HG03159 (cell line): ENCODE data around the gene TLE2.

Experiments
- ATAC-seq: cut with Tn5 transposase; IDR thresholded peaks from one replicate; pipeline ENCODE4 v1.9.1; 2021; ENCODE audit warnings: mild to moderate bottlenecking, moderate library complexity; ENCODE audit not compliant: unreplicated experiment

The TLE2 gene

DNA sequence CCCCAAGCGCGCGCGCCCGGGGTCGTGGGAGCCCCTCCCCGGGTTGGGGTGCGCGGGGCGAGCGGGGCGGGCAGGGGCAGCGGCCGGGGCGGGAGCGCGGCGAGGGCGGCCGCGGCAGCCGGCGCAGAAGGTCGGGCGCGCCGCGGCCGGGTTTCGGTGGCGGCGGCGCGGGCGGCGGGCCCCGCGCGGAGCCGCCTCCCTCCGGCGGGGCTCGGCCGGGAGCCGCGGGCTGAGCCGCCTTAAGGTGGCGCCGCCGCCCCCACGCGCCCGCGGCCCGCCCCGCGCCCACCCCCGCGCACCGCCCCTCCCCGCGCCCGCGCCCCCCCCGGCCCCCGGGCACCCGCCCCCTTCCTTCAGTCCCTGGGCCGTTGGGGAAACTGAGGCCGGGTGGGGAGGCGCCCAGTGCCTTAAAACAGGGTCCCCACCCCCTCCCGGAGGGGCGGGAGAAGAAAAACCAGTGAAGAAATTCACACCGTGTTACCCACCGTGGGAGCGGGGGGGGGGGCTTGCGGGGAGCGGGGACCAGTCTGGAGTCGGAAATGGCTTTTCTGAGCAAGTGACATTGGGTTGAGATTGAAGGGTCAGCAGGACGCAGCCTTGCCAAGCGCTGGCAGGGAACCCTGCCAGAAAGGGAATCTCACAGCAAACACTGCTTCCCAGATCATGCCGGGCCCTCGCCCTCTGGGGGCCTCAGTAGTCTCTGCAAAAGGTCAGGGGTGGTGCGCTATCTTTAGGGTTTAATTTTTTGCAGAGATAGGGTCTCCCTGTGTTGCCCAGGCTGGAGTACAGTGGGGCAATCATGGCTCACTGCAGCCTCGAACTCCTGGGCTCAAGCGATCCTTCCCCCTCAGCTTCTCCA lies at the start of gene TLE2:
Gene TLE2 (minus strand): TSS at position 216 of the 859 bp plus-strand sequence. CDS start 376 bp downstream, outside the sequence.
- ATAC-seq: no peak

DNA sequence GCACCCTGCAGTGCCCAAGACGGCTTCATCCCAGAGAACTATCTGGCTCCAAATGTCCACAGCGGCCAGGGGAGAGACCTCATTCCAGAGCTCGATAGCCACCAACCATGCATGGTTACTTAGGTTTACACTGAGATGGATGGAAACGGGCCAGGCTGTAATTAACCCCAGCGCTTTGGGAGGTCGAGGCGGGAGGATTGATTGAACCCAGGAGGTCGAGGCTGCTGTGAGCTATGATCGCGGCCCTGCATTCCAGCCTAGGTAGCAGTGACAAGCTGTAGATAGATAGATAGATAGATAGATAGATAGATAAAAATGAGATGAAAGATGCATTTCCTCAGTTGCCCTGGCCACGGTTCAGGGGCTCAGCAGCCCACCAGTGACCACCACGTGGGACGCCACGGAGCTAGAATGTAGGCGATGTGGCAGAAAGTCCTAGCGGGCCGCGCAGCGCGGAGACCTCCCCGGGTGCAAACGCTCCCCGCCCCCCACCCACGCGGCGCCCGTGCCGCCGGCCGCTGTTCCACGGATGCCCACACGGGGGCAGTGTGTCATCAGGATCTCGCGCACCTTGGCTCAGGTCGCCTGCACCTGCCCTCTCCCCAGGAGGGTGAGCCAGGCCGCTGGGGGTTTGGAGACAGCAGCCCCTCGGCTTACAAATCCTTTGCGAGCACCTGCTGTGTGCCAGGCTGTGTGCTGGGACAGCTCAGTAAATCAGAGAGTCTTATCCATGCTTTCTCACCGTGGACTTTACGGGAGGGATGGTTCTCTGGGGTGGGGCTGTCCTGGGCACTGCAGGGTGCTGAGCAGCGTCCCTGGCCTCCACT lies 46.7 kb upstream of the TLE2 start:
- ATAC-seq: no peak

DNA sequence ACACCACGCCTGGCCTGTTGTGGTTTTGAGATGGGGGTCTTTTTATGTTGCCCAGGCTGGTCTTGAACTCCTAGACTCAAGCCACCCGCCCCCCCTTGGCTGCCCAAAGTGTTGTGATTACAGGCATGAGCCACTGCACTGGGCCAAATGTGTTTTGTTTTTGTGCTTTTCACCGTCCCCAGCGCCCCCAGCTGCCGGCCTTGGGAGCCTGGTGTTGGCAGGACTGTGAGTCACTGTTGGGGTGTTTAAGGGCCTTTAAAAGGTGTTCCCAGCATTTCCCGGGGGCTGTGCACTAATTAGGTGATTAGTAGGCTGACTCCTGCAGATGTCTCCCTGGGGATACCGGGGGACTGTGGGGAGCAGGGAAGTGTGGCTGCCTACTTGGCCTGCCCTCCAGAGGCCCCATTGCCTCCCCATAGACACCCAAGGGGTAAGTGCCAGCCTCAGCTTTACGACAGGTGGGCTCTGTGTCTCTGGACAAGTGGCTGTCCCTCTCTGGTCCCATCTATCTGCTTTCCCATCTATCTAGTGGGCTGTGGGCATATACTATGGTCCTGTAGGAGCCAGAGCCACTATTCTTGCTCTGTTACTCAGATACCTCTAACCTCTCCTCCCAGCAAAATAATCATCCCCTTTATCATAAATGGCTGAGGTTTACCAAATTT lies 45.0 kb upstream of the TLE2 start:
- no peak for ATAC-seq

DNA sequence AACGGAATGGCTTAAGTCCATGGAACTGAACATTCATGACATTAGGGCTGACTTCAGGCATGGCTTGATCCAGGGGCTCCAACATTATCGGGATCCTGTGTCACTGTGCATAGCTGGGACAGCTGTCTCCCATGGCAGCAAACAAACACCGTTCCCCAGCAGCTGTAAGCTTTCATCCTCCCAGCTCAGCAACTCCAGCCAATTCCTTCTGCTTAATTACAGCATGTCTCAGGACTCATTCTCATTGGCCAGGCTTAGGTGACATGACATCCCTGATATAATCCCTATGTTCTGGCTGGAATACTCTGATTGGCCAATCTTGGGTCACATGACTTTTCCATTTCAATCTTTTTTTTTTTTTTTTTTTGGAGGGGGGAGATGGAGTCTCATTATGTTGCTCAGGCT lies 44.1 kb upstream of the TLE2 start:
- ATAC-seq: no peak

DNA sequence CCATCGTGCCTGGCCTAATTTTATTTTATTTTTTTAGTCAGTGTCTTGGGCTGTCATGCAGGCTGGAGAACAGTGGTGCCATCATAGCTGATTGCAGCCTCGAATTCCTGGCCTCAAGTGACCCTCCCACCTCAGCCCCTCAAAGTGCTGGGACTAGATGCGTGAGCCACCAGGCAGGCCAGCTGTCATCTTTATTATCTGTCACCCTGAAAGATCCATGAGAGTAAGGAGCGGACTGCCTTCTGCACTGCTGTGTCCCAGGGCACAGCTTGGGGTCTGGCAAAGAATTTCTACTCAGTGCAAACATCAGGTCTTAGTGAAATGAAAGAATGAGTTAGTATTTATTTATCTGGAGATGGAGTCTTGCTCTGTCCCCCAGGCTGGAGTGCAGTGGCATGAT lies 42.7 kb upstream of the TLE2 start:
- no peak for ATAC-seq

DNA sequence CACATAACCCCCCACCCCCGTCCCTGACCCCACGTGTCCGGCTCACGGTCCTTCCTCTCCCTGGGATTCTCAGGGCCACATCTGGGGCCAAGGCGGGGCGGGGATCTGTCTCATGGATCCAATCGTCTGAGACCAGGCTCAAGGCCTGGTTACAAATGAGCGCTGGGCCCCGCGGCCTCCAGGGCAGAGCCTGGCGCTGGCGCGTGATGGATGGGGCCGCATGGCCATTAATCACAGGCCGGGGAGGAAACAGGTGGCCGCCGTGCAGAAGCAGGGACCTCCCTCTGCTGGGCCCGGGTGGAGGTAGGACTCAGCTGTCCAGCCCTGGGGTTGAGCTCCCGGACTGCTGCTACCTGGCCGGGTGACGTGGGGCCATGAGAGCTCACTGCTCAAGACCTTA lies 39.0 kb upstream of the TLE2 start:
- ATAC-seq: no peak

DNA sequence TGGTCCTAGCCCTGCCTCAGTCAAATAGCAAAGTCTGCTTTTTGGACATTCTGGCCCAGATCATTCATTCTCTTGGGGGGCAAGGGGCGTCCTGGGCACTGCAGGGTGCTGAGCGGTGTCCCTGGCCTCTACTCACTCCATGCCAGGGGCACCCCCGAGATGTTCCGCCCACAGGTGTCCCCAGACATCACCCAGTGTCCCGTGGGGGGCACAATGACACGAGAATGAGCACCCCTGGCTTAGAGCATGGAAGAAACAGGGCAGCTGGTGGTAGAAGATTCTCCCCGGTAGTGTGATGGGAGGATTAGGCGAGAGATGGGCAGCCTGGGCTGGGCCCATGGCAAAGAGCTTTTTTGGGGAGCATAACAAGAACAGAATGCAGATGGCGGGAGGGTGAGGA lies 38.5 kb upstream of the TLE2 start:
- ATAC-seq: no peak

DNA sequence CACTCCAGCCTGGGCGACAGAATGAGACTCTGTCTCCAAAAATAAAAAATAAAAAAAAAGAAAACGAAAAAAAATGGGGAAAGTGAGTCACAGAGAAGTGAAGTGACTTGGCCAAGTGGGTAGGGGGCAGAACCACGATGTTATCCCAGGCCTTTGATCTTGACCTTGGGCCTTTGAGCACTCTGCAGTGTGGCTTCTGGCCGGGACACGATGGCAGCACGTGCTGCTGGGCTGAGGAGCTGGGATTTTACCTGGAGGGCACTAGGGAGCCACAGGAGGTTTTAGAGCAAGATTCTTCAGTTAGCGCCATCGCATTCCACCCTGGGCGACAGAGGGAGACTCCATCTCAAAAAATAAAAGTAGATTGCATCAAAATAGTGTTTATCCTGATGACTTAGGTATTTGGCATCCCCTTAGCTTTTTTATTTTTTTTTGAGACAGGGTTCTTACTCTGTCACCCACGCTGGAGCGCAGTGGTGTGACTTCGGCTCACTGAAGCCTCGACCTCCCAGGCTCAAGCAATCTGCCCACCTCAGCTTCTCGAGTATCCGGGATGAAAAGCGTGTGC lies 37.5 kb upstream of the TLE2 start:
- no peak for ATAC-seq

DNA sequence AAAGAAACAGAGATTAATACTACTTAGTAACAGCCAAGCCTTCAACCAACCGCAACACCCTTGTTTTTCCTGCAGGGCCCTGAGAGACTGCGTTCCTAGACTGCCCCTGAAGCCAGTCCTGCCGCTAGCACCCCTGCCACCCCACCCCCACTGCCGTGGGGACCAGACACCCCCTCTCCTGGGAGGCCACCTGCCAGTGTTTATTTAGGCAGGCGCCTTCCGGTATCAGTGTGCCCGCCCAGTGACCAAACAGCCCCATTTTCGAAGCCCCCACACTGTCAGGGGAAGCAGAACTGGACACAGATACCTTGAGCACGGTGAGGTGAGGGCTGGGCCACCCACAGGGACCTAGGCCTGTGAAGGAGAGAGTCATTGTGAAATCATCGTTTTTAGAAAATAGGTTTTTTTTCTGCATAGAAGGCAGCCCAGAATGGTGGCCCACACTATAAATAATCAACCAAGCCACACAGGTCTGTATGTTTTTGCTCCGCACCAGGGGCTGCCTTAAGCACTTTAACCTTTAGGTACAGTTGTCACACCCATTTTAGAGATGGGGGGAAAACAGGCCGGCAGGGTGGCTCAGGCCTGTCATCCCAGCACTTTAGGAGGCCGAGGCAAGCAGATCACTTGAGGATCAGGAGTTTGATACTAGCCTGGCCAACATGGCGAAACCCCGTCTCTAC lies 36.7 kb upstream of the TLE2 start:
- no peak for ATAC-seq

DNA sequence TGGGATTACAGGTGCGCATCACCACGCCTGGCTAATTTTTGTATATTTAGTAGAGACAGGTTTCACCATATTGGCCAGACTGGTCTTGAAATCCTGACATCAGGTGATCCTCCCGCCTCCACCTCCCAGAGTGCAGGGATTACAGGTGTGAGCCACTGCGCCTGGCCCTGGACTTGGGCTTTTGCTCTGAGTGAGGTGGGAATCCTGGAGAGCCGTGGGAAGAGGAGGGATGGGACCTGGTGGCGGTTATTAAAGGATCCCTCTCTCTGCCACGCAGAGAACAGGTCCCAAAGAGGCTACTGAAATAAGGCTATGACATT lies 34.9 kb upstream of the TLE2 start:
- ATAC-seq: no peak

DNA sequence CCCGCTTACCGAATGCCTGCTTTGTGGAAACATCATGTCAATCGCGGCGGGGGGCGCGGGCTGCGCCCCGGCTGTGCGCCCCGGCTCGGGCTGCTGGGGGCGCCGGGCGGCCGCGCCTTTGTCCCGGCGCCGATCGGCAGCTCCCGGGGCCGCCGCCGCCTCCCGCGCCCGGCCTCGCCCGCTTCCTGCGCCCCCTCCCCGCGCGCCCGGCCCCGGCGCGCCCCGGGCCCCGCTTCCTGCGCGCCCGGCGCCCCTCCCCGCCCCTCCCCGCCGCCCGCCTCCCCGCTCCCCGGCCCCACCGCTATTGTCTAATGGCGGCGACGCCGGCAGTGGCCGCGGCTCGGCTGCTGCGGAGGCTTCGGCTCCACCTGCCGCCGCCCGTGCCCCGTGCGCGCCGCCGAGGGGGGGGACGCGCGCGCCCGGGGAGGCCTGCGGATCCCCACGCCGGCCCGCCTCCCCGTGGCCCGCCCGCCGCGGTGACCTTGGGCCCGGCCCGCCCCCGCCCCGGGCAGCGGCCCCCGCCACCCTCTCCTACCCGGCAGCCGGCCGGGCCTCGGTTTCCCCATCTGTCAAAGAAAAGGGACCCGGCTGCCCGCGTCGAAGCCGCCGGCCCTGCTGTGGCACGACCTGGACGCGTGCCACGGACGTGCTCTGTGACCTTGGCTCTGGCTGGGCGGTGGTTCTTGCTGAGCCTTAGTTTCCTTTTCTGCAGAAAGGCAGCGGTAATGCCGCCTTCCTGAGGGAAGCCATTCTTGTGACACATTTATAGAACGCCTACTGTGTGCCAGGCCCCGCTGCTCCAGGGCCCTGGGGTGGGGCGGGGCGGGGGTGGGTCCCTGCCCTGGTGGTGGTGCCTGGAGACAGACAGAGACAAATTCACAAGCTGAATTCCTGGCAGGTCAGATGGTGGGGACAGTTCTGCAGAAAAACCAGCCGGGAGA lies 33.4 kb upstream of the TLE2 start, which contains the start of gene TLE5:
Gene TLE5 (minus strand): TSS at position 331 of the 941 bp plus-strand sequence. CDS start 295 bp downstream, at position 36.
- no peak for ATAC-seq

DNA sequence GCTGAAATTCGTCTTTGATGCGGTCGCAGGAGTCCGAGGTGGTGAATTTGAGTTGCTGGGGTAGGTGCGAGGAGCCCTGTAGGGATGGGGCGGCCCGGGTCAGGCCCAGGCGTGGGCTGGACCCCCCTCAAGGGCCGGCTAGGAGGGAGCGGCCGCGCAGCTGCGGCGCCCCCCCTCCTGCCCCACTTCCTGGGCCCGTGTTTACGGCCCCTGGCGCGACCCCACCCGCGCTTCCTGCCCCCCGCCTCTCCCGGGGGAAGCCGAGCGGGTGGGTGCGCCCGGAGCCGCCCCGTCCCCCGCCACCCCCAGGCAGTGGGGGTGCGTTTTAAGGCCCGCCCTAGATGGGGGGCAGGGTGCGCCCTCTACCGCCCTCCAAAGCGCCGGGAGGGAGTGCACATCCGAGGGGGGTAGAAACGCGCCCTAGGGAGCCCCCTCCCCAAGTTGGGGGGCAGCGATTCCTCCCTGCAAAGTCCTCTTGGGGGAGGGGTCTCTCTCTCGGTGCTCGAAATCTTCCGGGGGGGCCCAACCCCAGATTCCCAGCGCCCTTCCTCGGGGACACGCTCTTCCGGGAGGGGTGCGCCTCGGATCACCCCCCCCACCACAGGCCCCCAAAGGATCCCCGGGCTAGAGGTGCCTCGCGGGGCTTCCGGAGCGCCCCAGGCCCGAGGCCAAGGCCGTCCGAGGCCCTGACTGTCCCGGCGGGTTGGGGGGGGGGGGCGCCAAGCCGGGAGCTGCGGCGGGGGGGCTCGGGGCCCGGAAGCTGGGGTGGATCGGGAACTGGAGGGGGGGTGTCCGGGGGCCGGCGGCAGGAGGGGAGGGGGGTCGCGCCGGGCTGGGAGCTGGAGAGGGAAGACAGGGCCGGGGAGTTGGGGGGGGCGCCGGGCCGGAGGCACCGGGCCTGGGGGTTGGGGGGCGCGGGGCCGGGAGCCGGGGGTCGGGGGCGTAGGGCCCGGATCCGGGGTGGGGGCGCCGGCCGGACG lies 32.4 kb upstream of the TLE2 start:
- no peak for ATAC-seq

DNA sequence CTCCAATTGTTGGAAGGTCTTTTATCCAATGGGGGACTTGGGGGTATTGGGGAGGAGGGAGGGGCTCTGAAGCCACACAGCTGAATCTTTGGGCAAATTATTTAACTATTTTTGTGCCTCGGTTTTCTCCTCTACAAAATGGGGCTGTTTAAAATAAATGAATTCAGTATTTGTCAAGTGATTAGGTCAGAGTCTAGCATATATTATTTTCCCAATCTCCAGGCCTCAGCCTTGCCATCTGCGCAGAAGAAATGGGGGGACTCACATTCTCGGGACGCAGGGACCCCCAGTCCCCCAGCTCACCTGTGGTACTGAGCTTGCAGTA lies 31.7 kb upstream of the TLE2 start:
- ATAC-seq: no peak

DNA sequence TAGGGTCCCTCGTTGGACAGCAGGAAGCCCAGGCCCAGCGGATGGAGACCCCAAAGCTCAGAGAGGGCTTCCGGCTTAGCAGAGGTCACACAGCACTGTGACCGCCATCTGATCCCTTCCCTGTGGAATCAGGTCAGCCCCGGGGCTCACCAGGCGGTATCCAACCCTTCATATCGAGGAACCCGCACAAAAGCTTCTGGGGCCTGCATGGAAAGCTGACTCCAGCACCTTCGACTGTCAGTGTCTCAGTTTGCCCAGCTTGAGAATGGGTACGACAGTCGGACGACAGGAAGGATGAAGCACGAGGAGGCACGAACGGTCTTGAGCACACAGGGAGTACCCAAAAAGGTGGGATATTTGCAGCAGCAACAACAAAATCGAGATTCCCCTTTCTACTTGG lies 30.6 kb upstream of the TLE2 start:
- ATAC-seq: no peak

DNA sequence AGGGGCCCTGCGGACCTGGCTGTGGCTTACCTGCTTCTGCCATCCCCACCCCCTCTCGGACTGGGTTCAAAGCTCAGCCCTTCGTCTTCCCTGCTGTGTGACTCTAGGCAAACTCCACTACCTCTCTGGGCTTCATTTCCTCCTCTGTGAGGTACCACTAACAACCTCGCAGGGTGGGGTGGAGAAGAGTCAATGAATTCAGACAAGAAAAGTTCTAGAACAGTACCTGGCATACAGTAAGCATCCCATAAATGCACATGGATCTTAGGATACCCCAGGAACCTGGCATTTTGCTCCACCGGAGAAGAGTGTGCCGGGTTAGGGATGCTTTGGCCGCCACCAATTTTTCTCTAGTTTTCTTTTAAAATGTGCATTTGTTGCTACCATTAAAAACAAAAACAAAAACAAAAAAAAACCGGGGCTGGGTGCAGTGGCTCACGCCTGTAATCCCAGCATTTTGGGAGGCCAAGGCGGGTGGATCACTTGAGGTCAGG lies 29.8 kb upstream of the TLE2 start:
- no peak for ATAC-seq

DNA sequence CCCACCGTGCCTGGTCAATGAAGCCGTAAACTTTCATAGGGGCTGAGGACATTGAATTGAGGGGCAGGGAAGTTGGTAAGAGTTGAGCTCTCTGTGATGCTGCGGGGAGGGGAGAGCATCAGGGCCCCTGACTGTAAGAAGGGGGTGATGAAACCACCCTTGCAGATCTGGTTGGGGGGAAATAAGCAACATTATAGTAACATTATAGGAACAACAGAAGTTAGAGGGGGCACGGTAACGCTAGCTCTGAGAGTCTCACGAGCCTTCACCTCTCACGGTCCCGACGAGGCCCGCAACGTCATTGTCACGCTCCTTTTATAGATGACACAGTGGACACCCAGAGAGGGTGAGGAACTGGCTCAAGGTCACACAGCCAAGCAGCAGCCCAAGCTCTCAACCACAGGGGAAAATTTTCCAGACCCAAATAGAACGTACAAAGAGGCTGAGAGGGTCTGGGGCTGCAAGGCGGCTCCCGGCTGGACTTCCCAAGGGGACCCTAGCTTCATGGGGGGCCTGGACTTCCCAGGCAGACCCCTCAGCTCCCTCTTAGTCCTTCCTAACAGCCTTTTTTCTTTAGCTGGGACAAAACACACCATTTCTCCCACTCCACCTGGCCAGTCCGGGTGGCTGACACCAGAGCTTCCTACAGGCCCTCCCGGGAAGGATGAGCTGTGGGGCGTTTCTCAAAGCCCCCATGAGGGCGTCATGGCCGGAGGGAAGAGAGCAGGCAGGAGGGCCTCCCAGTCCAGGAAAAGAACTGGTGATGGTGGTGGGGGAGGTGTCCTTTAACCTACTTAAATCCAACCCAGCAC lies 29.1 kb upstream of the TLE2 start:
- no peak for ATAC-seq

DNA sequence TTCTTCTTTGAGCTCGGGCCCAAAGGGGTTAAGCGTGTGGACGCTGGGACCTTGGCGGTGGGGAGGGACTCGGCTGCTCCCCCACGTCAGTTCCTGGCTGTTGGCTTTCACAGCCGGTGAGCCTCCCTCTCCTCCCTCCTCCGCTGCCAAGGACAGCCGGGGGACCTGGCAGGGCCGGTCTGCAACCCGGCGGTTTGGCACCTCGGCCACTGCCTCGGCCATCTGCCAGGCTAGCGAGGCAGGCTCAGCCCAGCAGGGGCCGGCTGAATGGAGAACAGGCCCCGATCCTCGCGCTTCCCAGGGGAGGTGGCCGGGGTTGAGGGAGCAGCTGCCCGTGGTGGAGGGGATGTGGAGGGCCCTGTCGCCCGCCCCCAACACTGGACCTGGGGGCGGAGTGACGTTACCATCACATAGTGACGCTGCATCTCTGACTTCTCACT lies 28.2 kb upstream of the TLE2 start:
- no peak for ATAC-seq
